Measurements from ENCODE around the gene ZYG11A.

ZYG11A gene

DNA sequence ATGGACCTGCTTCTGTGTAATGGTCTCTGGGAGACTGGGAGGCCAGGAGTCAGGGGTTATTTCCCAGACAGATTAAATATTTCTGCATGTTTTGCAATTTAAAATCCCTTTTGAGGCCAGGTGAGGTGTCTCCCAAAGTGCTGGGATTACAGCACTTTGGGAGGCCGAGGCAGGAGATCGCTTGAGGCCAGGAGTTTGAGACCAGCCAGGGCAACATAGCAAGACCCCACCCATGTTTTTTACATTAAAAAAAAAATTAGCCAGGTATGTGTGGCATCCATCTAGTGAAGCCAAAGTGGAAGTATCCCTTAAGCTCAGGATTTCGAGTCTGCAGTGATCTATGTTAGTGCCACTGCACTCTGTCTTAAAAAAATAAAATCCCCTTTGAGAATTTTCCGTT is 44.9 kb downstream of the ZYG11A start:
- TF ChIP-seq, protein P1, sequence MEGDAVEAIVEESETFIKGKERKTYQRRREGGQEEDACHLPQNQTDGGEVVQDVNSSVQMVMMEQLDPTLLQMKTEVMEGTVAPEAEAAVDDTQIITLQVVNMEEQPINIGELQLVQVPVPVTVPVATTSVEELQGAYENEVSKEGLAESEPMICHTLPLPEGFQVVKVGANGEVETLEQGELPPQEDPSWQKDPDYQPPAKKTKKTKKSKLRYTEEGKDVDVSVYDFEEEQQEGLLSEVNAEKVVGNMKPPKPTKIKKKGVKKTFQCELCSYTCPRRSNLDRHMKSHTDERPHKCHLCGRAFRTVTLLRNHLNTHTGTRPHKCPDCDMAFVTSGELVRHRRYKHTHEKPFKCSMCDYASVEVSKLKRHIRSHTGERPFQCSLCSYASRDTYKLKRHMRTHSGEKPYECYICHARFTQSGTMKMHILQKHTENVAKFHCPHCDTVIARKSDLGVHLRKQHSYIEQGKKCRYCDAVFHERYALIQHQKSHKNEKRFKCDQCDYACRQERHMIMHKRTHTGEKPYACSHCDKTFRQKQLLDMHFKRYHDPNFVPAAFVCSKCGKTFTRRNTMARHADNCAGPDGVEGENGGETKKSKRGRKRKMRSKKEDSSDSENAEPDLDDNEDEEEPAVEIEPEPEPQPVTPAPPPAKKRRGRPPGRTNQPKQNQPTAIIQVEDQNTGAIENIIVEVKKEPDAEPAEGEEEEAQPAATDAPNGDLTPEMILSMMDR (IDR thresholded peaks at IDR 0.05; ENCODE audit: low read depth, low read length), result no peak
- DNase-seq (ENCODE audit: extremely low read depth, low read depth), result no peak

DNA sequence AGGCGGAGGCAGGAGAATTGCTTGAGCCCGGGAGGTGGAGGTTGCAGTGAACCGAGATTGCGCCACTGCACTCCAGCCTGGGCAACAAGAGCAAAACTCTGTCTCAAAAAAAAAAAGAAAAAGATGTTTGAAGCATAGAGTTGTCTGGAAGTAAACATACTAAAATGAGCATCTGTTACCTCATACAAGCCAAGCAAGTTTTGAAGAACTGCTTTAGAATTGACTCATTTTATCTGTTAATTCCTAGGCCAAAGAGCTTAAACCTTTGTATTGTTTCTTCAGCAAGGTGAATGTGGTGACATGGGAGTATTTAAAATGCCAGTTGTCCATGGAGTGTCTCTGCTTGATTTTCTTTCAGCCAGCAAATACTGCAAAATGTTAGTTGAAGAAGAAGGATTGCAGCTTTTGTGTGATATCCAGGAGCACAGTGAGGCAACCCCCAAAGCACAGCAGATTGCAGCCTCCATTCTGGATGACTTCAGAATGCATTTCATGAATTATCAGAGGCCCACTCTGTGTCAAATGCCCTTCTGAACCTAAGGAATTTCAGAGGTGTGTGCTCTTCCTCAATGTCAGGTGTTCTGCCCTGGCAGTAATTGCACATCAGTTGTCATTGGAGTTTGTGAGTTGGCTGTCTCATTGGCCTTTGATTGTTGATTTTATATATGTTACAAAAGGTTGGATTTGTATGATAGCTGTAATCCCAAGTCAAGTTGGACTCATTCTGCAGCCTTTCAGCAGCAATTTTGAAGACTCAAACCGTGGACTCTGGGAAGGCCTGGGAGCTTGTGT is 50.1 kb downstream of the ZYG11A start:
- DNase-seq (ENCODE audit: extremely low read depth, low read depth), result no peak
- TF ChIP-seq, protein P1 (IDR thresholded peaks at IDR 0.05; ENCODE audit: low read depth, low read length), result no peak

DNA sequence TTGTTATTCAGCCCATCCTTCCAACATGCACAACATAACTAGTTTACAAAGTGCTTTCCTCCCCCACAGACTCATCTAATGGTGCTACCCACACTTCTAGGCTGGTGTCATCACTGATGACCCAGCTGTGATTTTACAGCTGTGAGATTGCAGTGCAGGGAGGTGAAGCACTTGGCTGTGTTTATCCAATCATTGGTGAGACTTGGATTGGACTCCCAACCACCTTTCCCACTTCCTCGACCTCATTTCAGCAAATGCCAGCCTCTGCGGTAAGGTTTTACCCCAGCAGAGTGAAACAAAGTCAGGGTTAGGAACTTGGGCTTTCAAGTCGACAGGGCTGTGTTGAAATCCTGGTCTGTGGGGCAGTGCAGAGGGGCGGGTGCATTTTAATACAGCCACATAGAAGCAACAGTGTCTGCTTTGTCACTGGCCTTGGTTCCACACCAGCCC is 56.9 kb downstream of the ZYG11A start:
- TF ChIP-seq, protein P1 (IDR thresholded peaks at IDR 0.05; ENCODE audit: low read depth, low read length), result no peak
- no peak for DNase-seq (ENCODE audit: extremely low read depth, low read depth)

DNA sequence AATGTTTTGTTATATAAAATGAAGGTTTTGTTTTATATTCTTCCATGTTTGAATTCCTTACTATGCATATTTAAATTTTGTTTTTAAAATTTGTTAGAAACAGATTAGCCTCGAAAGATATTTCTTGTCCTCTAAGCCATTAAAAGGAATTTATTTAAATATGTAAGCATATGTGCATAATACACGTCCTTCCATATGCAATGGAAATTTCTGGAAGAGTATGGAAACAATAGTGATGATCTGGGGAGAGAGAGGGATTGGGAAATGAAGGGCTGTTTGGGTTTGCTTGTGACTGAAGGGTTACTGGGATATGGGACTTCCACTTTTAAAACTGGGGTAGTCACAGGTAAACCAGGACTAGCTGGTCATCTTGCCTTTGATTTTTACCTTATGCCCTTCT is 57.8 kb downstream of the ZYG11A start:
- TF ChIP-seq, protein P1 (IDR thresholded peaks at IDR 0.05; ENCODE audit: low read depth, low read length), result no peak

DNA sequence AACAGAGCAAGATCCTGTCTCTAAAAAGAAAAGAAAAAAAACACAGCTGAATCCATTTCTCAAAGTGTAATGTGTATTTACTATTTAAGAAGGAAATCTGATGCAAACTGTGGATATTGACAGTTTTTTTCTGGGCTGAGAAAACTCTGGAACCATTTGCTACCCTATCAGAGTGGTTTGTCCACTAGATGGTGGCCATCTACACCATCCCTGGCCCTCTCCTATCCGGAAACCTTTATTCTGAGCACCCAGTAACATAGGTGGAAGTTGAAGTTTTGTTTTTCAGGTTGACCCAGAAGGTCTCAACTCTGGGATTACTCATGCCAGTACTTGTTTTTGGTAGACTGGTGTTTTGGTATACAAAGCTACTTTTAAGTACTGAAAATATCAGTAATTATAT is 58.8 kb downstream of the ZYG11A start:
- TF ChIP-seq, protein P1 (IDR thresholded peaks at IDR 0.05; ENCODE audit: low read depth, low read length), result no peak
- no peak for DNase-seq (ENCODE audit: extremely low read depth, low read depth)

More for the DNA sequence above, 57.8 kb downstream of the ZYG11A start:
- no peak for DNase-seq (ENCODE audit: extremely low read depth, low read depth)

DNA sequence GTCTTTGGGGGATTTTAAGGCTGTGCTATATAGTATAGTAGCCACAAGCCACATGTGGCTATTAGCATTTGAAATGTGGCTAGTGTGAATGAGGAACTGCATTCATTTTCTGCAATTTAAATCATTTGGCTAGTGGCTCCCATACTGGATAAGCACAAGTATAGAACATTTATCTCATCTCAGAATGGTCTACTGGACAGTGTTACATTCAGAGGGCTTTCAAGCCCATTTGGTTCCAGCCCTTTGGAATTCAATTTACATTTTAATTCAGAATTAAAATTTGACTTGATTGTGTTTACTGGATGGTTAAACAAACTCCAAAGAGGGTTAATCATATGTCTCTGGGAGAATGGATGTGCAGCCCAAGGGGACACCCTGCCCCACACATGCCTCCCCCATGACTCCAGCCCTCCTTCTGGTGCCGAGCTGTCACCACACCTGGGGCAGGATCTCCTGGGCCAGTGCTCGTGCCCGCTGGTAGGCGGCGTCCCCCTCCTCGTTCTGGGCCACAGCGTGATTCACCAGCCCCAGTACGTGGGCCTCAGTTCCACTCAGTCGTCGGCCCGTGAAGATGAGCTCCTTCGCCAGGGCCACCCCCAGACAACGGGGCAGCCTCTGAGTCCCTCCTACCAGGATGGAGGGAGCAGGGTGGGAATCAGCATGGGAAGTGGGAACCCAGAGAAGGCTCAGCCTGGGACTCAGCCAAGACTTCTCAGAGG is 61.8 kb downstream of the ZYG11A start:
- no peak for DNase-seq (ENCODE audit: extremely low read depth, low read depth)
- TF ChIP-seq, protein P1 (IDR thresholded peaks at IDR 0.05; ENCODE audit: low read depth, low read length), result no peak

All from AG09319 (cell line).